ENCODE data around the gene PREX1. TPM values are rescaled to one million over a fixed set of nuclear protein-coding genes. Genes with fewer than 3 reads are reported as not detected.

Gene PREX1
- total RNA-seq, 2 experiments from 2014 or later: 82.8 to 86.5 TPM

- ChIA-PET POLR2A (interaction anchor here (1.5 kb wide), 1 partner anchor 12 kb away, joined by 5 read pairs; no protein-coding TSS in a partner anchor), CTCF (interaction anchor here (0.7 to 2.2 kb wide), 4 partner anchors 11 to 154 kb away, joined by 3 to 15 read pairs (median 4); no protein-coding TSS in a partner anchor)
Observed at GRCh38 chr20:48750376-48750775, 77.4 kb downstream of the PREX1 start.

GRCh38 chr20:48749437-48749836, 78.4 kb downstream of the PREX1 start:
- ChIA-PET POLR2A (no interaction called here), CTCF (interaction anchor here (1.0 to 1.9 kb wide), 3 partner anchors 9 to 78 kb away, joined by 3 to 5 read pairs (median 3); no protein-coding TSS in a partner anchor)

GRCh38 chr20:48748556-48748955, 79.2 kb downstream of the PREX1 start:
- POLR2A ChIA-PET: no interaction called here
- CTCF ChIA-PET: interaction anchor here (1.0 to 1.9 kb wide), 3 partner anchors 9 to 78 kb away, joined by 3 to 5 read pairs (median 3); no protein-coding TSS in a partner anchor

GRCh38 chr20:48747840-48748414, 79.9 kb downstream of the PREX1 start:
- CTCF ChIA-PET: interaction anchor here (1.3 to 1.9 kb wide), 2 partner anchors 9 to 11 kb away, joined by 3 to 5 read pairs; no protein-coding TSS in a partner anchor
- POLR2A ChIA-PET: no interaction called here

GRCh38 chr20:48745330-48745729, 82.5 kb downstream of the PREX1 start:
- ChIA-PET POLR2A (no interaction called here), CTCF (no interaction called here)

- POLR2A ChIA-PET: no interaction called here
- CTCF ChIA-PET: no interaction called here
Observed at GRCh38 chr20:48744515-48744914, 83.3 kb downstream of the PREX1 start.

- ChIA-PET CTCF (interaction anchor here (1.2 kb wide), 1 partner anchor 52 kb away, joined by 3 read pairs; no protein-coding TSS in a partner anchor), POLR2A (no interaction called here)
Observed at GRCh38 chr20:48743807-48744206, 84.0 kb downstream of the PREX1 start.

GRCh38 chr20:48742912-48743680, 84.7 kb downstream of the PREX1 start:
- CTCF ChIA-PET: interaction anchor here (1.2 kb wide), 1 partner anchor 52 kb away, joined by 3 read pairs; no protein-coding TSS in a partner anchor
- POLR2A ChIA-PET: no interaction called here

- ChIA-PET POLR2A (no interaction called here), CTCF (no interaction called here)
Observed at GRCh38 chr20:48742233-48742632, 85.6 kb downstream of the PREX1 start.

GRCh38 chr20:48741669-48742068, 86.1 kb downstream of the PREX1 start:
- ChIA-PET CTCF (interaction anchor here (1.6 kb wide), 1 partner anchor 84 kb away, joined by 5 read pairs; no protein-coding TSS in a partner anchor), POLR2A (no interaction called here)

- ChIA-PET CTCF (interaction anchor here (1.4 to 3.2 kb wide), 6 partner anchors 9 to 83 kb away, joined by 3 to 21 read pairs (median 6); no protein-coding TSS in a partner anchor), POLR2A (interaction anchor here (0.7 kb wide), 1 partner anchor 78 kb away, joined by 4 read pairs; no protein-coding TSS in a partner anchor)
Observed at GRCh38 chr20:48740712-48741111, 87.1 kb downstream of the PREX1 start.

- POLR2A ChIA-PET: interaction anchor here (0.6 to 0.7 kb wide), 2 partner anchors 24 to 79 kb away, joined by 4 to 5 read pairs; no protein-coding TSS in a partner anchor
- CTCF ChIA-PET: interaction anchor here (1.4 to 3.2 kb wide), 6 partner anchors 9 to 83 kb away, joined by 3 to 21 read pairs (median 6); no protein-coding TSS in a partner anchor
Observed at GRCh38 chr20:48740292-48740649, 87.5 kb downstream of the PREX1 start.

GRCh38 chr20:48739395-48740291, 88.2 kb downstream of the PREX1 start:
- ChIA-PET POLR2A (interaction anchor here (0.6 to 2.0 kb wide), 11 partner anchors 9 to 787 kb away, joined by 3 to 10 read pairs (median 5); partner anchors contain the start of gene PREX1), CTCF (interaction anchor here (0.6 to 3.2 kb wide), 16 partner anchors 8 to 82 kb away, joined by 3 to 21 read pairs (median 4); no protein-coding TSS in a partner anchor)

- ChIA-PET CTCF (interaction anchor here (0.5 to 3.2 kb wide), 14 partner anchors 9 to 167 kb away, joined by 3 to 21 read pairs (median 4); no protein-coding TSS in a partner anchor), POLR2A (interaction anchor here (0.6 to 2.0 kb wide), 14 partner anchors 8 to 89 kb away, joined by 3 to 10 read pairs (median 4); partner anchors contain the start of gene PREX1)
Observed at GRCh38 chr20:48738399-48739304, 89.1 kb downstream of the PREX1 start.

GRCh38 chr20:48738094-48738398, 89.8 kb downstream of the PREX1 start:
- ChIA-PET POLR2A (interaction anchor here (0.7 to 2.0 kb wide), 7 partner anchors 10 to 90 kb away, joined by 3 to 10 read pairs (median 3); partner anchors contain the start of gene PREX1), CTCF (interaction anchor here (0.5 to 3.2 kb wide), 7 partner anchors 13 to 167 kb away, joined by 3 to 21 read pairs (median 6); no protein-coding TSS in a partner anchor)

- CTCF ChIA-PET: interaction anchor here (1.6 to 3.2 kb wide), 3 partner anchors 21 to 80 kb away, joined by 6 to 21 read pairs (median 10); no protein-coding TSS in a partner anchor
Observed at GRCh38 chr20:48737434-48738093, 90.2 kb downstream of the PREX1 start.

GRCh38 chr20:48736636-48737035, 91.2 kb downstream of the PREX1 start:
- ChIA-PET CTCF (no interaction called here), POLR2A (no interaction called here)

More at GRCh38 chr20:48737434-48738093, 90.2 kb downstream of the PREX1 start:
- POLR2A ChIA-PET: interaction anchor here (0.7 to 2.0 kb wide), 5 partner anchors 10 to 85 kb away, joined by 3 to 10 read pairs (median 6); no protein-coding TSS in a partner anchor
